GM21381 (cell line): ENCODE measurements around the gene NOXRED1.

Experiments used
- ATAC-seq: cut with Tn5 transposase; IDR thresholded peaks from one replicate; pipeline ENCODE4 v1.9.1; 2021; ENCODE audit warnings: mild to moderate bottlenecking, moderate library complexity; ENCODE audit not compliant: unreplicated experiment

Gene NOXRED1

GRCh38 chr14:77409131-77409533 lies 14.2 kb downstream of the NOXRED1 start:
- ATAC-seq: no peak

GRCh38 chr14:77407158-77407557 lies 16.2 kb downstream of the NOXRED1 start:
- ATAC-seq: no peak

- no peak for ATAC-seq
Measured at GRCh38 chr14:77406718-77407117, 16.6 kb downstream of the NOXRED1 start.

- no peak for ATAC-seq
Measured at GRCh38 chr14:77406086-77406485, 17.2 kb downstream of the NOXRED1 start.

GRCh38 chr14:77403768-77404167 lies 19.6 kb downstream of the NOXRED1 start:
- no peak for ATAC-seq

GRCh38 chr14:77400216-77400615 lies 23.1 kb downstream of the NOXRED1 start:
- ATAC-seq: no peak

- ATAC-seq: no peak
Measured at GRCh38 chr14:77390188-77390587, 33.1 kb downstream of the NOXRED1 start.

GRCh38 chr14:77378701-77379100 lies 44.6 kb downstream of the NOXRED1 start:
- ATAC-seq: no peak

GRCh38 chr14:77377502-77377844 lies 45.9 kb downstream of the NOXRED1 start:
- no peak for ATAC-seq

GRCh38 chr14:77376771-77377501 lies 46.4 kb downstream of the NOXRED1 start, which contains the start of the genes SAMD15 and TMED8:
SAMD15 (plus strand) TSS chr14:77377379; CDS start chr14:77377419, 40 bp downstream.
TMED8 (minus strand) TSS chr14:77377094; CDS start chr14:77377053, 41 bp downstream.
- ATAC-seq: peak; percentile 85

GRCh38 chr14:77375973-77376770 lies 47.2 kb downstream of the NOXRED1 start:
- ATAC-seq: peak; percentile 20

GRCh38 chr14:77375164-77375950 lies 48.0 kb downstream of the NOXRED1 start:
- no peak for ATAC-seq

- peak; percentile 25 for ATAC-seq
Measured at GRCh38 chr14:77372304-77372841, 51.0 kb downstream of the NOXRED1 start.

GRCh38 chr14:77369285-77369684 lies 54.0 kb downstream of the NOXRED1 start:
- ATAC-seq: no peak

GRCh38 chr14:77364146-77364545 lies 59.2 kb downstream of the NOXRED1 start:
- no peak for ATAC-seq

- ATAC-seq: no peak
Measured at GRCh38 chr14:77359626-77360025, 63.7 kb downstream of the NOXRED1 start.

- ATAC-seq: no peak
Measured at GRCh38 chr14:77356899-77357298, 66.4 kb downstream of the NOXRED1 start.

GRCh38 chr14:77355811-77356210 lies 67.5 kb downstream of the NOXRED1 start:
- ATAC-seq: no peak

- no peak for ATAC-seq
Measured at GRCh38 chr14:77353469-77354141, 69.7 kb downstream of the NOXRED1 start.

- ATAC-seq: no peak
Measured at GRCh38 chr14:77347751-77348150, 75.6 kb downstream of the NOXRED1 start.
